B cell (primary cell): ENCODE measurements around the gene CPNE2.

Source experiments
- EZH2 ChIP-seq: IDR thresholded peaks from 2 replicates; pipeline ENCODE4 v1.6.1; 2012; ENCODE audit warnings: borderline replicate concordance, low read depth, mild to moderate bottlenecking, moderate library complexity, low read length; ENCODE audit not compliant: insufficient read depth, poor library complexity, severe bottlenecking
- TF ChIP-seq, protein P1 (sequence below): fragments of 200-600 bp; IDR thresholded peaks from one replicate; pipeline ENCODE4 v1.8.0; 2022; ENCODE audit warnings: antibody characterized with exemption, mild to moderate bottlenecking

DNA sequence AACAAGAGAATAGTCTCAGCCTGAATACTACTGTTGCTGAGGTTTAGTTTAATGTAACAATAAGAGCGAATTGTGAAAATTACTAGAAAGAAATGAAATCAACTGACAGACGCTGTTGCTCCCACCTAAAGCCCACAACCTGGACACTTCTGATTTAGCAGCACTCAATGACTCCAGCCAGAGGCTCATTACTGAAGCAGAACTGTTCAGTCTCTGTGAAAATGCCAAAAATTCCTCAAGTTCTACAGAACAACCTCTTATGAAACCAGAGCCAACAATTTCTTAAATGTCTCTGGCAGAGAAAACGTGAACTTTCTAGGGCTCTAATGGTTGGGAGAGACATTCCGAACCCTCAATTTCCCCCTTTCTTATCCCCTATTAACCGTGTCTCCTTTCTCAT lies 83.5 kb downstream of the CPNE2 start:
- TF ChIP-seq, protein P1, sequence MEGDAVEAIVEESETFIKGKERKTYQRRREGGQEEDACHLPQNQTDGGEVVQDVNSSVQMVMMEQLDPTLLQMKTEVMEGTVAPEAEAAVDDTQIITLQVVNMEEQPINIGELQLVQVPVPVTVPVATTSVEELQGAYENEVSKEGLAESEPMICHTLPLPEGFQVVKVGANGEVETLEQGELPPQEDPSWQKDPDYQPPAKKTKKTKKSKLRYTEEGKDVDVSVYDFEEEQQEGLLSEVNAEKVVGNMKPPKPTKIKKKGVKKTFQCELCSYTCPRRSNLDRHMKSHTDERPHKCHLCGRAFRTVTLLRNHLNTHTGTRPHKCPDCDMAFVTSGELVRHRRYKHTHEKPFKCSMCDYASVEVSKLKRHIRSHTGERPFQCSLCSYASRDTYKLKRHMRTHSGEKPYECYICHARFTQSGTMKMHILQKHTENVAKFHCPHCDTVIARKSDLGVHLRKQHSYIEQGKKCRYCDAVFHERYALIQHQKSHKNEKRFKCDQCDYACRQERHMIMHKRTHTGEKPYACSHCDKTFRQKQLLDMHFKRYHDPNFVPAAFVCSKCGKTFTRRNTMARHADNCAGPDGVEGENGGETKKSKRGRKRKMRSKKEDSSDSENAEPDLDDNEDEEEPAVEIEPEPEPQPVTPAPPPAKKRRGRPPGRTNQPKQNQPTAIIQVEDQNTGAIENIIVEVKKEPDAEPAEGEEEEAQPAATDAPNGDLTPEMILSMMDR, result no peak
- no peak for TF ChIP-seq EZH2
